HG03103 (cell line): ENCODE data around the gene CP.

Experiments used
- ATAC-seq: cut with Tn5 transposase; IDR thresholded peaks from one replicate; pipeline ENCODE4 v1.9.1; 2021; ENCODE audit warnings: low read depth; ENCODE audit not compliant: unreplicated experiment

Gene CP

GRCh38 chr3:149188494-149188893 is 33.1 kb downstream of the CP start:
- no peak for ATAC-seq

- no peak for ATAC-seq
Observed at GRCh38 chr3:149186721-149187120, 34.9 kb downstream of the CP start.

- ATAC-seq, result no peak
Observed at GRCh38 chr3:149186219-149186618, 35.4 kb downstream of the CP start.

- no peak for ATAC-seq
Observed at GRCh38 chr3:149181182-149181581, 40.4 kb downstream of the CP start.

GRCh38 chr3:149180057-149180573 is 41.5 kb downstream of the CP start:
- no peak for ATAC-seq

- no peak for ATAC-seq
Observed at GRCh38 chr3:149179220-149179619, 42.4 kb downstream of the CP start.

- no peak for ATAC-seq
Observed at GRCh38 chr3:149177122-149177521, 44.5 kb downstream of the CP start.

GRCh38 chr3:149174901-149175300 is 46.7 kb downstream of the CP start:
- peak; percentile 91 for ATAC-seq

GRCh38 chr3:149170672-149171071 is 51.0 kb downstream of the CP start:
- ATAC-seq, result no peak

- ATAC-seq, result no peak
Observed at GRCh38 chr3:149167898-149168297, 53.7 kb downstream of the CP start.

- no peak for ATAC-seq
Observed at GRCh38 chr3:149163066-149163465, 58.6 kb downstream of the CP start.

- no peak for ATAC-seq
Observed at GRCh38 chr3:149162007-149162406, 59.6 kb downstream of the CP start.

GRCh38 chr3:149160754-149161300 is 60.8 kb downstream of the CP start:
- ATAC-seq, result no peak

- ATAC-seq, result no peak
Observed at GRCh38 chr3:149153402-149153801, 68.2 kb downstream of the CP start.

GRCh38 chr3:149152420-149152819 is 69.2 kb downstream of the CP start:
- peak; percentile 92 for ATAC-seq

GRCh38 chr3:149151843-149152242 is 69.8 kb downstream of the CP start:
- no peak for ATAC-seq

- ATAC-seq, result no peak
Observed at GRCh38 chr3:149150436-149150835, 71.2 kb downstream of the CP start.

- ATAC-seq, result peak; percentile 85
Observed at GRCh38 chr3:149145974-149146373, 75.7 kb downstream of the CP start.

- ATAC-seq, result no peak
Observed at GRCh38 chr3:149145356-149145755, 76.3 kb downstream of the CP start.

GRCh38 chr3:149142682-149143081 is 78.9 kb downstream of the CP start:
- no peak for ATAC-seq

GRCh38 chr3:149134575-149134974 is 87.1 kb downstream of the CP start:
- no peak for ATAC-seq

- no peak for ATAC-seq
Observed at GRCh38 chr3:149131589-149131988, 90.0 kb downstream of the CP start.
